ENCODE measurements around the gene NPS.

NPS gene, protein sequence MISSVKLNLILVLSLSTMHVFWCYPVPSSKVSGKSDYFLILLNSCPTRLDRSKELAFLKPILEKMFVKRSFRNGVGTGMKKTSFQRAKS

DNA sequence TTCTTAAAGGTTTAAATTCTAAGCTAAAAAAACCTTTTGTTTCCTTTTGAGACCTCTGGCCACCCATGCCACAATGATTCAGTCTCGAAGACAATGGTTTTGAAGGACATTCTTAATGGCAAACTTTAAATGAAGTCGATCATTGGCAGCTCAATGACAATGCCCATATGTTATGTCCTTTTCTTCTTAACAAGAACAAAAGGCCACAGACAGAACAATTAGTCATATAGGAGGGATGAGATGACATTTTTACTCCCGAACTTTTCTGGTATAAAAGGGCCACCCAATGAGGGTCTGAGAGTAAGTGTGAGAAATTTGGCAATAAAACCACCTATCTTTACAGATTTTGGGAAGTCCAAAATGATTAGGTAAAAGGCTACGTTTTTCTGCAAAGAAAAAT is at the start of gene NPS:
NPS (plus strand) TSS at position 301 of the 400 bp plus-strand sequence; CDS start at position 361, 60 bp downstream.
- no peak for DNase-seq

DNA sequence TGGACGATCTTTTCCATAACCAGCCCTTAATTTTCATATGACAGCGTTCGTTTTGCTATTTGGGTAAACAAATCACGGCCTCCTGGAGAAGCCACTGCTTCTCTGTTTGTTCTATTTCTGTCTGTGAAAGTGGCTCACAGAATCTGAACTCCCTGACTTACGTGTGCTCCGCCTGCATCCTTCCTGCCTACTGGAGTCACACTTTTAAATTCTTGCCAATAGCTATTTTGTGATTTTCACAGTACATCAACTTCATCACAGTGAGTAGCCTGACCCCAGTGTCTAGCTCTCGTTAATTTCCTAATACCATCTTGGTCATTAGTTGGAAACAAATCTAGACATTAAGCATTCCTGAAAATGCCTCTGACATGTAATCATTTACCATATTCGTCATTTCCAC is 49.0 kb upstream of the NPS start:
- no peak for DNase-seq

DNA sequence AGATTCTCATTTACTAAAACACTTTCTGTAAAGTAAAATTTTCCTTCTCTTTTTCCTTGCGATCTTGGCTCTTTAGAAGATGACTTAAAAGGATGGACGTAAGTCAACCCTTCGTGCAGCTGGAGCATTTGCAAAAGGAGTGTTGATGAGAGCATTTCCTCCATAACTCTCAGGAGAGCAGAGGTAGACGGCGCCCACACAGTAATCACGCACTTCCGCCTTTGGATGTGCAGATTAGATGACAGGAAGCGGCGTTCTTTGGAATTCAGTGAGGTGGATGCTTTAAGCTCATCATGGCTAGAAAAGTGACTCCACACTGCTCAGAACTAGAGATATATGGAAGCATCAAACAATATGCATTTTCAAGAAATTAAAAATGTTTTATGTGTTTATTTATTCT is 43.0 kb upstream of the NPS start:
- DNase-seq: no peak

DNA sequence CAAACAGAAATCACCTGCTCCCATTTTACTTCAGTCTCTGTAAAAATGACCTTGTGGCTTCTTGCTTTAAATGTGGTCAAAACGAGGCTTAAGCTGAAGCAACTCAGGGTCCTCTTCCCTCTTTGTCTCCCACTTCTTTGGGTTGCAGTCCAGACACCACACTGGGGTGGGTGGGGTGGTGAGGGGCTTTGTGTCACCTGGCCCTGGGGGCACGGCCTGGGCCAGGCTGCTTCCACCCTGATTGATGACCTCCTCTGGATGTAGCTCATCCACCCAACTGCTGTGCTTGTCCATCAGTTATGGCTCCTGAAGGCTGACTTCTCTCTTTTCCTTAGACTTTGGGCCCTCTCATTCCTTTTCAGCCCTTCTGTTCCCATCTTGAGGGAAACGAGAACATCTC is 26.8 kb upstream of the NPS start:
- no peak for DNase-seq

DNA sequence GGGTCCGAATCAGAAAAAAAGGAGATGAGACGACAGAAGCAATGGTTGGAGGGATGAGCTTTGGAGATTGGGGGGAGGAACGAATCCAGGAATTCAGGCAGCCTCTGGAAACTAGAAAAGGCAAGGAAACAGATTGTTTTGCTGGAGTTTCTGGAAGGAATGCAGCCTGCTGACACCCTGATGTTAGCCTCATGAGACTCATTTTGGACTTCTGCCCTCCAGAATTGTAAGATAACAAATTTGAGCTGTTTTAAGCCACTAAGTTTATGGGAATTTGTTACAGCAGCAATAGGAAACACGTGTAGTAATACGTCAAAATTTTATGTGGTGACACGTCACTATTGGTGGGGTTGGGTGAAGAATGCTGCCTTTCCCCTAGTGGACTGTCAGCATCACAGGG is 25.6 kb upstream of the NPS start:
- DNase-seq: no peak

DNA sequence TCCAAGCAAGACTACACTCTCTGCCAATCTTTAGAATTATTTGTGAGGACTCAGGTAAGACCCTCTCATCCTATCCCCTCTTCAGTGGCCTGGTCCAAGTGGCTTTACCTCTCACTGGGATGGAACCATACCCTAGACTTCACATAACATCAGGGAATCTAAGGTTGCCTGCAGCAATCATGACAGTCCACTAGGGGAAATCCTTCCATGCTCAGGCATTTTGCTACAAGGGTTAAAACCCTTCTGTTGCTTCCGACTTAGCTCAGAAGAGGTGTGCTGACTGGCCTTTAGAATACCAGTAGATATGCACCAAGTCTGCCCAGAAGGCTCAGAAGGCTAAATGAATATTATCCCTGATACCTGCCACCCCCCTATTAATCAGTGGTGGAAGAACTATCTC is 24.9 kb upstream of the NPS start:
- DNase-seq: no peak

DNA sequence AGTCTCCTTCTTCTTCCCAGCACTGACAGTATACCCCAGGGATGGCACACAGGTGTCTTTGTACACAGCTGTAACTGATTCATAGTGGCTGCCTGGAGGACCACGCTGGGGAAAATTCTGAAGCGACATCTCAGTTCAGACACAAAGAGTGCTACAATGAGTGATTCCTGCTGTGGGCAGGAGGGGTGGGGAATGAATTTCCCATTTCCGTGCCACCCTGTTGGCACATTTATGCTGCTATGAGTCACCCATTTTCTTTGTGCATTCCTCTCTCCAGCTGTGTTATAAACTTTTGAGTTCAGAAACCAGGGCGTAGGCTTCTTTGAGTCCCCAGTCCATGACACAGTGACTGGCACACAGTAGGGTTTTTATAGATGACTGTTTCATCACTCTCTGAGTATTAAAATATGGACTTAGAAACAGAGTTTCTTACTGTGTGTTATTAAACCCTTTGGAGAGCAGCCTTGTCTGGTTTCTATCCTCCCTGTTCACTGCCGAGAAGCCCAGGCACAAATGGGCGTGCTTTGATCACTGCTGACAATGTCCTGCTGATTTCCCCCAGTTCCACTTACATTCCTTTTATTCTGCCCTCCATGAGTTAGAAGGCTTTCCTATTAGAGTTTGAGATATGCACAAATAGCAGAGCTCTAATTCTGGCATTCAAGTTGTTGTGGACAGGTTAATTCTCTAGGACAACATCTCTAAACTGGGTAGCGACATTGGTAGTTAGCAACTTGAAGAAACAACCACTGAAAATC is 24.0 kb upstream of the NPS start:
- peak; percentile 8 for DNase-seq

DNA sequence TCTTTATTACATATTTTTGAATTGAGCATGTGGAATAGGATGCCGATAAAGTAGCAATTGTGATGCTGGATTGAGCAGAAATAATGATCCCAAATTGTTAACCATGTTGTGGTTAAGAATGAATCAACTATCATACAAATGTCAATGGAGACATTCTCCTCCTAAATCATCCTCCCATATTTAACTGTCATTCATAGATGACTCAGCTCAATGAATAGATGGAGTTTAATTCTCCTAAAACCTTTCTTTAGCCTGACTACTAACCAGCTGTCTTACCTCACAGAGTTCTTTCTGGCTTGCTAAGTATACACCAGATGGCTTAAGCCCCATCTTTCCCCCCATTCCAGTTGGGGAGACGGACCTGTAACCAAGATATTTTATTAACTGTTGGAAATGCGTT is 23.4 kb upstream of the NPS start:
- no peak for DNase-seq

DNA sequence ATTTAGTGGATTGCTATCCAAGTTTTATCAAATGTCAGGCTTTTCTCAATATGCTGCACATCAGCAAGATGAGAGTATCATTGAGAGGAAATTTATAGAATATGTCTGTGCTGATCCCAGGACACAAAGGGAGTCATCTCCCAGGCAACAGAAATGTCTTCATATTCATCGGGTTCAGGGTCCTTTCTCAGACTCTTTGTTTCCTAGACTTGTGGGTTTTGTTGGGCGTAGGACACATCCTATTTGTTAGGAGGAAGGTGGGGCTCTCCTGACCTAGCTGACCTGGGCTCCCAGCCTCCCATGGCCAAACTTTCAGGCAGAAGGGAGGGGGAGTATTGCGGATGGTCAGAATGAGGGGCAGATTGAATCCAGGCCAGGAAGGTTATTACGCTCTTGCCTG is 22.9 kb upstream of the NPS start:
- DNase-seq: no peak

DNA sequence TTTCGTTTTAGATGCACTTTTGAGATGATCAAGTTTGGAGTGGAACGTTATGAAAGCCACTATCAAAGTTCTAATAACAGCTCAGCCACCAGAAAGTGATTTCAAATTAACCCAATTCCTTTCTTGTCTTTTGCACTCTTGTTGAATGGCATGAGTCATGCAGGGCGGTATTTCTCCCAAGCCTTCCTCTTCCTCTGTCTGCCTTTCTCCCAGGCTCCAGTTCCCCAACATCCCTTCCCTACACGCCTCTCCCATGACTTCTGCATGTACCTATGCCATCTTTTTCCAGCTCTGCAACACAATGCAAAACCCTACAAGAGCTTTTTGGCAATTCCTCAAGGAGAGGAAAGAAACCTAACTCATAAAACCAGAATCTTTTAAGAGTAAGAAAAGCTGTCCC is 21.8 kb upstream of the NPS start:
- no peak for DNase-seq

DNA sequence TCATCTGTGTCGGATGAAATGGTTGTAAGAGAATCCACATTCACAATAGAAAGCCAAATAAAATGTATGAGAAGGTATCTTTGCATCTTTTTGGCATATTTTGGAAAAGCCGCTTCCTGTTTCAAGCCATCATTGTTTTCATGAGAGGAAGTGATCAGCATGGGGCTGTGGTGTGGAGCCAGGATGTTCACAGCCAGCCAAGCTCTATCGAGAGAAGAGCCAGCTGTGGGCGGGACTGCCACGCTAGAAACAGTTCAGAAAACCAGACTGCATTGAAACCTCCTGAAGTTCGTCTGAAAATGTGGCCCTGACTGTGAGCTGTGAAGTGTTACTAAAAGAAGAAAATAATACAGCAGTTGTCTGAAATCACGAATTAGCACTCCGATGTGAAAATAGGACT is 21.2 kb upstream of the NPS start:
- DNase-seq: no peak

DNA sequence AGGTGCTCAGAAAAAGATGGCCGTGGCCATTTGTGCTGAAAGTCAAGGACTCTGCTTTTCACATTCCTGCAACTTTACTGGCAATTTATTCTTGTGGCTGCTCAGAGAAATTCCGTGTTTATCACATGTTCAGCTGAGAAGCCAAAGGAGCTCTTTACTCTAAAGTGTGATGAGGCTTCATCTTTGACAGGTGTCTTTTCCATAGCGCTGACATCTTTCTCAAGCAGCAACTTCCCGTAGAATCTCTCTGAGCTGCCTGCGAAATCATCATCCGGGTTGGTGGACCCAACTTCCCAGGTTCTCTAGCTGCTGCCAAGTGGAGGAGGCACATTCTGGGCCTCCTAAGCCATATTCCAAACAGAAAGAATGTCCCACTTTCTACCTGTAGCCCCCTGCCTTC is 16.9 kb upstream of the NPS start:
- DNase-seq: no peak

DNA sequence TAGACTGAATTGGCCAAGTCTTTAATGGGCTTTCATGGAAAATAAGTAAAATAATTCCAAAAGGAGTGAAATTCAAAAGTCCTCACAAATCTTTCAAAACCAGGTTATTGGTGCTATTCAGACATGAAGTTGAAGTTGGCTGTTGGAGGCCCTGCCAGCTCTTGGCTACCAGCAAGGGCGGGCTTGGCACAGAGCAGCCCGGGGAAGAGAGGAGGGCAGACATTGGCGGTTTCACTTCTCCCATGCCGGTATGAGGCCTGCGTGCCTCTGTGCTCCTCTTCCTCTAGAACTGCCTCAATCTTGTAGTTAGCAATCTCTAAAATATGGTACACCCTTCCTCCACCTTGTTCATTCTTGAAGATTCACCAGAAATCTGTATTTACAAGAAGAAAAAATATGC is 16.4 kb upstream of the NPS start:
- DNase-seq: no peak

DNA sequence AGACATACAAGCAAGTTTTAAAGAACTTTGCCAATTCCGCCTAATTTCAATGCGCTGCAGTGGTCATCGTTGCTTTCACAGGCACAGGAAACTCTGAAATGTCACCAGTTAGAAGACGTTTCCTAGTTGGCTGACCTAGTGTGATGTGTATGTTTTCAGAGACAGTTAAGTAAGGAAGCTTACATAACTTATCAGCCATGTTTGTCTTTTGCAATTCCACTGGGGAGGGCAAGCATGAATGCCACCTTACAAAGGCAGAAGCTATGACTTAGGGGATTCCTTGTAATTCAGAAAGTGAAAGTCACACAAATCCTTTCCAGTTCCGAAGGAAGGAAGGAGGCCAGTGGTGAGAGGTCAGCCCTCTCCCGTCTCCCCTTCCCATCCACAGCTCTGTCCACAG is 15.0 kb upstream of the NPS start:
- DNase-seq: peak; percentile 1

DNA sequence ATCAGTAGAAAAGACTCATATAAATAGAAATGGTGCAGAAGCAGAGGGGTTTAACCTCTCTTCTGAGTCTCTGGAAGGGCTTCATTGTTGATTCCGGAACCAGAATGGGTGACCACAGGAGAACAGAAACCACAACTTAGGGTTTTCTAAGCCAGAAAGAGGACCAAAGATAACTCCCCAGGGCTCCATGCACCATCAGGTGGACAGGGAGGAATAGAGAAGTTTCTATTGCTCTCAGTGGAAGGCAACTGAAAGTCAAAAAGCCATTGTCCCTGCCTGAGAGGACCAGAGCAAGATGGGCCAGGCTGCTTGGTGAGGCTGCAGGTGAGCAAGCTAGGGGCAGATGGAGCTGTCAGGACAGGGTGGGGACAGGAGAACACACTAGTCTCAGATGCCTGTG is 14.6 kb upstream of the NPS start:
- DNase-seq: no peak

DNA sequence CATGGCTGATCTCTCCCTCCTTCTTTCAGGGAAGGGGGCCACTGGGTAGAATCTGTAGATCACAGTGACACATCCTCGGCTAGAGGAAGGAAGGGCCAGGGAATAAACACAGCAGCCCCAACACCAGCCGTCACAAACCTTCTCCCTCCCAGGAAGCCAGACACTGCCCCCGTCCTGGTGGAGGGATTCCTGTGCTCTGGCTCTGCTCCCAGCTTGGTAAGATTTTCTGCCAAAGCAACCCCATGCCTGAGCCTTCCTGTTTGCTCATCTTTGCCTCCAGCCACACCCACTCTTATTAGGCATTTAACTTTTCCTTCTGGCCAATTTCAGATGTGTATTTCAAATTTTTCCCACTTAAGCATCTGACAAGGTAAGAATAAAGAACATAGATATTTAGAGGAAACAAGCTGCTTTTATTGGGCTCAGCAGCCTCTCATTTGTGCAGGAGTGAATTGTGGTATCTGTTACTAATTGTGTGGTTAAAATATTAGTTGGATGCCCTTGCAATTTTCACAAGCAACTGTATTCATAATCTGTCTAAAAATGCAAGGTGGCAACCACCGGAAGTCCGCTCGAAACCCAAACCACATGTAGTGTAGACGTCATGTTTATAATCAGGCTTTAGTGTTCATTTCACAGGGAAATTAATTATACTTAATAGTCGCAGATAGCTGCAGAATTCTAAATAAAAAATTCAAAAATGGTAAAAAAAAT is 13.2 kb upstream of the NPS start:
- DNase-seq: no peak

DNA sequence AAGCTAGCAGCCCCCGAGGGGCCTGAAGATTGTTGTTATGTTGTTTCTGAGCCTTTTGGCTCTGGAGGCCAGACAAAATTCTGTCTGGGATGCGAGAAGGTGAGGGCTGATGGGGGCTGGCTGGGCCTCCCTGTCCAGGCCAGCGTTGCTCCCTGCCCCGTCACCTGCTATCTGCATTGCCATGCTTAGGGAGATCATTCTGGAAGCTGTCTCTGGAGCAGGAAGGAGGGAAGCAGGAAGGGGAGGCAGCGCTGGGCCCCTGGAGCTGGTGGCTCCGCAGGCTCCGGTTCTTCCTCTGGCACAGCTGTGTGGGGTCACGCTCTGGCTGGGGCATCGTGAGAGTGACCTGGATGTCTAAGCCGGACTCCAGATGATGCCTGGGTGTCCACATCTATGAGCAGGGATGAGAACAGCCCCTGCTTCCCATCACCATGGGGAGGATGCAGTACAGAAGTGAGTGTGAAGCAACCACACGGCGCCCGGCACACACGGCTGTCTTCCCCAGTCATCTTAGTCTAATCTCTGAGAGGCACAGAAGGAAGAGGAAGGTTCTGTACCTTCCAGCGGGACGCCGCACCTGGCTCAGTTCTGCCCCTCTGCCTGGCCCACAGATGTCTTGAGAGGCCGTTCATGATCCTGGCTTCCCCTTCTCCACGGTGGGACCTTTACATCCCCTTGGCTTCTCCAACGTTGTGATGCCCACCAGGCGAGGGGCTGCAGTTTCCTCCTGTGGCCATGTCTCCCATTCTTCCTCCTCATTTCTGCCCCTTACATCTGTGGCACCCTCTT is 11.9 kb upstream of the NPS start:
- DNase-seq: no peak

DNA sequence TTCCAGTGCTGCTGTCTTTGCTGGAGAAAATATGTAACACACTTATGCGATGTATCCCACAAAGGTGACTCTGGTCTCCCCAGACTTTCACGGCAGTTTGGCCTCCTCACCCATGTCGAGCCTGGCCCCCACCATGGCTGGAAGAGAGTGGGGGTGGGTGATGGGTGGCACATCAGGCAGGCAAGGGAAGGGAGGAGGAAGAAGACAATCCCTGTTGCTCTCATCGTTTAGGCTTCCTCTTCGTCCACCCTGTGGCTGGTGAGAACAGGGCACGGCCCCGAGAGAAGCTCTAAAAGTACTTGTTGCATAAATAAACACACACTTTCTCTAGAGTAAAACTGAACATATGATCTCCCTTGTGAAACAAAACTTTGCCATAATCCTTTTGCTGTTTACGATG is 11.2 kb upstream of the NPS start:
- DNase-seq: no peak

DNA sequence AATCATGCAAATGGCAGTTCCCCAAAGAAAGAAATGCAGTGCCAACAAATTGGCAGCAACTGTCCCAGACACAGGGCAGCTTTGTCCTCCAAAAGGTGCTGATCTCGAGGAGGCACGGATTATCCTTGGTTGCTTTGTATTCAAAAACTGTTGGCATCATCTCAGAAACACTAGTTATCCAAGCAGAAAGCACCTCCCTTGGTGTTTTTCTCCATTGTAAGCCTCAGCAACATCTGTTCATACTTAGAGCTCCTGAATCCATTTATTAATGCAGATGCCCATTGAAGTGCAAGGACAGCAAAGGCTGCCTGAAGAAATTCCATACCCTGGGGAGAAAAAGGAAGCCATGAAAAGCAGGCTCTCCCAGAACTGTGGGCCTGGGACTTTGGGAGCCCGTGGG is 1.1 kb upstream of the NPS start:
- DNase-seq: no peak

DNA sequence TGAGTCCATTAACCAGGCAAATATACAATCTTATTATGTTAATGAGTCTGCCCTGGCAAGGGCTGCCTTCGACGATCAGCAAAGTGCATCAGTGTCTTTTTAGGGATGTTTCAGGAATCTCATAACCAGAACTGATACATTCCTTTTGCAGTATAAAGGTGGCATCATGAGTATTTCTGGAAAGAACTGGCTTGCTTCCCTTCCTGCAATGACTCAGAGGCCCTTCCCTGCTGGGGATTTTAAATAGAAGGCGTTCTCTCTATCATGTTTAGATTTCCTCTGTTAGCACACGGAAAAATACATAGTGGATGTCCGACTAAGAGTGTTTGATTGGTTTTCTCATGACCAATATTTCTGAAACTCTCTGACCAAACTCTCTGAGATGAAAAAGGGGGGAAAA is 1.8 kb downstream of the NPS start:
- no peak for DNase-seq

DNA sequence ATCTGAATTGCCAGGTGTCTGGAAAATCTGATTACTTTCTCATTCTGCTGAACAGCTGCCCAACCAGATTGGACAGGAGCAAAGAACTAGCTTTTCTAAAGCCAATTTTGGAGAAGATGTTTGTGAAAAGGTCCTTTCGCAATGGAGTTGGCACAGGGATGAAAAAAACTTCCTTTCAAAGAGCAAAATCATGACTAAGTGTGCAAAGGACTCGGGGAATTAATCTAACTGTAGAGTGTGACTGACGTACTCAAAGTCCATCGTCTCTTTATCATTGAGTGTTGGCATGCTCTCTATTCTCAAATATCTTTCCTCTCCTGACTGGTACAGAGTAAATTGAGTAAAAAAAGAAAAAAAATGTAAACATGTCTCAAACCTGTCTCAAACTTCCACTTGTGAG is 3.3 kb downstream of the NPS start:
- no peak for DNase-seq

DNA sequence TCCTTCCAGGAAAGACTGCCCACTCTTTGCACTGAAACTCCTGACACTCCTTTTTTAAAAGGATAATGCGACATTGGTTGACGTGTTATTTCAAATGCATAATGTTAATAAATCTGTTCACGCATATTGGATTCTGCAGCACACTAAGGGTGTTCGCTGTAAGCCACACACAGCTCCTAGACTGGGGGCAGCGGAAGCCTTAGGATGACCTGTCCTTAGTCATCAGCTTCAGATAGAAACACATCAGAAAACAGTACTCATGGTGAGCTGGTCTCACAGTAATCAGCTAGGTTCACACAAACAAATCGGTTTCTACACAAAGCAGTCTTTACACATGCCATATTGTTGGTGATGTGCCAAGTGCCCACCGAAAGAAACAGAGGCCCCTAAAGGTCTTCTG is 4.3 kb downstream of the NPS start:
- no peak for DNase-seq

DNA sequence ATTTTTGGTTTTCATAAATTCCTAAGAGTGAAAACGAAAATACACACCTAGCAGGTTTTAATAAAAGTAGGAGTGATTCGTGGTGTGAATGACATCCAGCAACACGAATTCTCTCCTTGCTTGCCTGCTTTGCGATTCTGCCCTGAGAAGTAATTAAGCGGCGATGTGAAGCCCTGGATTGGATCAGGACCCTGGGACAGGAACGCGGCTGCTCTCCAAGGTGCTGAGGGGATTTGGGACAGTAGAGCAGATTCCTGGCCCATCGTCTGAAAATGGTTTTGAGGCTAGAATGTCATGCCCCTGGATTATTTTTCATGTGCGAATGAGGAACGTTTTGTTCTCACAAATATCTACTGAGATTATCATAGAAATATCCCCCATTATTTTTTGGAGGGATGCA is 7.8 kb downstream of the NPS start:
- DNase-seq: peak; percentile 17

DNA sequence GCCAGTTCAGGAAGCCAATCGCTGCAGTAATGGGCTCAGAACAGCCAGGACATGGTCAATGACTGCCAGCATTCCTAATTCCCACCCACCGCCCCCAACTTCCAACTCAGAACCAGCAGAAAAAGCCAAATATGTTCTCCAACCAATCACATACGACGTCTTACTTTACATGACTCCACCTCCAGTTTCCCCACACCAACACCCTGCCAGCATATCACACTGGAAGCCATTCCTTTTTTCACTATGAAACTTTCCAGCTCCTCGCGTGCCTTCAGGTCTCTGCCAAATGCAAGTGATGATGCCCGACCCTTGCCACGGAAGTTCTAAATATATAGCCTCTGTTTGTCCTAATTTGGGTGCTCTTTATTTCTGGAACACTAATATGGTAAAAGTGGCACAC is 12.5 kb downstream of the NPS start:
- no peak for DNase-seq

Measured in EL (cell line).